Neural cell (in vitro differentiated cells): Measurements from ENCODE around the gene DST. TPM values are rescaled to one million over a fixed set of nuclear protein-coding genes. Genes with fewer than 3 reads are reported as not detected.

Source experiments
- H2AFZ ChIP-seq: fragments of 200-600, 300-800 bp; sonication (generic), shearing (Covaris generic); 2 replicates; pipeline ENCODE4 v1.6.0; 2014; ENCODE audit warnings: low read depth, mild to moderate bottlenecking, antibody characterized with exemption, low read length, moderate library complexity
- H3F3A ChIP-seq: fragments of 200-600 bp; shearing (Covaris generic); 2 replicates; pipeline ENCODE4 v1.6.1; 2016; ENCODE audit warnings: mild to moderate bottlenecking, moderate library complexity, mixed read lengths, antibody characterized with exemption, low read length; ENCODE audit not compliant: insufficient read depth, poor library complexity, severe bottlenecking
- H3K27ac ChIP-seq: fragments of 200-600, 300-800 bp; sonication (generic), shearing (Covaris generic); 2 replicates; pipeline ENCODE4 v1.5.1; 2014; ENCODE audit warnings: mild to moderate bottlenecking, low read length, moderate library complexity
- H3K27me3 ChIP-seq: fragments of 300-800, 200-600 bp; sonication (generic), shearing (Covaris generic); 2 replicates; pipeline ENCODE4 v1.6.0; 2014; ENCODE audit warnings: mild to moderate bottlenecking, low read depth, low read length, moderate library complexity; ENCODE audit not compliant: insufficient read depth
- H3K36me3 ChIP-seq: fragments of 300-800, 200-600 bp; sonication (generic), shearing (Covaris generic); 2 replicates; pipeline ENCODE4 v1.5.1; 2014; ENCODE audit warnings: mild to moderate bottlenecking, antibody characterized with exemption, low read length, moderate library complexity; ENCODE audit not compliant: insufficient read depth
- H3K4me2 ChIP-seq: fragments of 300-800, 200-600 bp; sonication (generic), shearing (Covaris generic); 2 replicates; pipeline ENCODE4 v1.6.0; 2014; ENCODE audit warnings: mild to moderate bottlenecking, low read length
- H3K4me3 ChIP-seq: fragments of 300-800, 200-600 bp; sonication (generic), shearing (Covaris generic); 2 replicates; pipeline ENCODE4 v1.5.1; 2014; ENCODE audit warnings: mild to moderate bottlenecking, low read length, moderate library complexity
- H3K79me2 ChIP-seq: fragments of 200-600 bp; shearing (Covaris generic); replicated peaks from 2 replicates; pipeline ENCODE4 v1.6.0; 2014; ENCODE audit warnings: mild to moderate bottlenecking, low read length, moderate library complexity; ENCODE audit not compliant: insufficient read depth
- H3K9ac ChIP-seq: fragments of 300-800, 200-600 bp; sonication (generic), shearing (Covaris generic); 2 replicates; pipeline ENCODE4 v1.6.1; 2016; ENCODE audit warnings: mild to moderate bottlenecking, low read length, mixed read lengths
- H3K9me2 ChIP-seq: fragments of 200-600 bp; shearing (Covaris generic); 2 replicates; pipeline ENCODE4 v1.6.1; 2016; ENCODE audit warnings: mild to moderate bottlenecking, low read length, mixed read lengths; ENCODE audit not compliant: insufficient read depth
- H3K9me3 ChIP-seq: fragments of 200-600, 300-800 bp; sonication (generic), shearing (Covaris generic); 2 replicates; pipeline ENCODE4 v1.6.1; 2016; ENCODE audit warnings: mild to moderate bottlenecking, mixed run types, low read length, moderate library complexity, mixed read lengths
- H4K20me1 ChIP-seq: fragments of 200-600 bp; shearing (Covaris generic); 2 replicates; pipeline ENCODE4 v1.6.1; 2016; ENCODE audit warnings: mild to moderate bottlenecking, mixed run types; ENCODE audit not compliant: insufficient read depth
- CTCF ChIP-seq: fragments of 450-650 bp; IDR thresholded peaks from 2 replicates; pipeline ENCODE4 v1.5.1; 2014; ENCODE audit warnings: antibody characterized with exemption, mild to moderate bottlenecking, moderate library complexity; ENCODE audit not compliant: poor library complexity, severe bottlenecking
- EP300 ChIP-seq: fragments of 450-650 bp; conservative IDR thresholded peaks from 2 replicates; pipeline ENCODE4 v1.6.1; 2014; ENCODE audit warnings: antibody characterized with exemption, mild to moderate bottlenecking, moderate library complexity; ENCODE audit not compliant: poor library complexity, severe bottlenecking
- EZH2 ChIP-seq: fragments of 200-600, 300-800 bp; shearing (Covaris generic), sonication (generic); IDR thresholded peaks from 2 replicates; pipeline ENCODE4 v1.6.1; 2014; ENCODE audit warnings: antibody characterized with exemption, low read length, borderline replicate concordance, mild to moderate bottlenecking; ENCODE audit not compliant: insufficient read depth, poor library complexity, severe bottlenecking
- MXI1 ChIP-seq: fragments of 450-650 bp; conservative IDR thresholded peaks from 2 replicates; pipeline ENCODE4 v1.6.1; 2014; ENCODE audit warnings: antibody characterized with exemption, mild to moderate bottlenecking; ENCODE audit not compliant: poor library complexity, severe bottlenecking
- POLR2AphosphoS5 ChIP-seq: IDR thresholded peaks from 2 replicates; pipeline ENCODE4 v1.6.1; 2012
- RAD21 ChIP-seq: fragments of 450-650 bp; conservative IDR thresholded peaks from 2 replicates; pipeline ENCODE4 v1.6.1; 2014; ENCODE audit warnings: antibody characterized with exemption, mild to moderate bottlenecking, moderate library complexity
- REST ChIP-seq: IDR thresholded peaks from 2 replicates; pipeline ENCODE4 v1.6.1; 2012; ENCODE audit warnings: borderline replicate concordance
- SMC3 ChIP-seq: fragments of 450-650 bp; conservative IDR thresholded peaks from 2 replicates; pipeline ENCODE4 v1.6.1; 2014; ENCODE audit warnings: antibody characterized with exemption, mild to moderate bottlenecking, moderate library complexity; ENCODE audit not compliant: poor library complexity
- TAF1 ChIP-seq: IDR thresholded peaks from 2 replicates; pipeline ENCODE4 v1.6.1; 2012; ENCODE audit warnings: low read depth
- polyA plus RNA-seq: library from polyadenylated mRNA; depleted of rRNA; stranded (reverse); fragments of >200 nt; gene quantifications from 2 replicates; pipeline ENCODE4 v1.2.3, GENCODE V29; 2014

DST gene
- polyA plus RNA-seq, 1 donor from 2014 or later = 118 TPM

DNA sequence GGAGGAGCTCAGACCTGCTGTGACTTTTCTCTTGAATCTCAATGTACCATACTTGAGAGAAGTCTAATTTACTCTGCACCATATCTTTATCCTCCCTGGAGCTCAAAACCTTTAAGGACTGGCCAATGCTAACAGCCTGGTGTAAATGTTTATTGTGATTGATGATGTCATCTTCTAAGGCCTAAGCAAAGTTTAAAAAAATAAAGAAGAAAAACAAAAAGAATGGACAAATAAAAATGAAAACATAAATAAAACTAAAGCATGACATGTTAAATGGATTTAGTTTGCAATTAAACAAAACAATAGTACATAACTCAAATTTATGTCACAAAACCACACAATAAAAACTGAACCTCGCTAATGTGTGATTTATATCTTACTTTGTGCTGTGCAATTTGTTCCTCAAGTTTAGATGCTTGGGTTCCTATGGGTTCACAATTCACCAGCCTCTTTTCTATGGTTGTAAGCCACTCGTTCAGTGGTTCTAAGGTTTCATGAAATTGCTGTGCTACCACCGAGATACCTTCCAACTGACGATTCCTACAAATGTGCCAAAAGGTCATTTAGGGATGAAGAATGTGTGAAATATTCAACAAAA, 113.0 kb downstream of the DST start:
- H3K36me3 ChIP-seq = no peaks in the 10 kb centered on the region
- H3K9ac ChIP-seq = no peak overlapping the region
- H4K20me1 ChIP-seq = no peaks in the 10 kb centered on the region
- no peaks in the 10 kb centered on the region for H3K27me3 ChIP-seq
- H3K9me3 ChIP-seq = no peaks in the 10 kb centered on the region
- no peak overlapping the region for H3K4me2 ChIP-seq
- no peak overlapping the region for H3K4me3 ChIP-seq
- no peaks in the 10 kb centered on the region for H3K9me2 ChIP-seq
- no peak overlapping the region for H3K27ac ChIP-seq
- no peaks in the 10 kb centered on the region for H3K79me2 ChIP-seq
- H2AFZ ChIP-seq = no peak overlapping the region
- H3F3A ChIP-seq = no peaks in the 10 kb centered on the region
- TF ChIP-seq EZH2 (no peak), REST (no peak), POLR2AphosphoS5 (no peak), EP300 (no peak), MXI1 (no peak), TAF1 (no peak), SMC3 (no peak), CTCF (no peak), RAD21 (no peak)

DNA sequence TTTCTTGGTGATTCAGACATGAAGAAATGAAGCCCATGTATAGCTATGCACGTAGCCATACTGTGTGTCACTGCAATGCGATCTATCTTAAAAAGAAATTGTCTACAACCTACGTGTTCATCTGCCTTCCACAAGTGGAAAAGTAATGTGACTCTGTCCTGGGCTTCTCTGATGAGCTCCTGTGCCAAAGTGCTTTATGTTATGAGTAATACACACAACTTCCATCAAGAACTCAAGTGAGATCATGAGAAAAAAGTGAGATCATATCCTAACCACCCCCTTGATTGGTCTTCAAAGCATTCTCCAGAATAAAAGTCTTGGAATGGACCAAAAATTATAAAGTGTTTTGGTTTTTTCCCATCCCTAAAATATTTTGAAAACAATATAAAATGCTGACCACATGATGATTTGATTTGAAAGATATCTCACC, 114.3 kb downstream of the DST start:
- no peak overlapping the region for H3K27ac ChIP-seq

More for the DNA sequence above, 114.3 kb downstream of the DST start:
- TF ChIP-seq EP300 = no peak
- no peak for TF ChIP-seq REST
- no peak for TF ChIP-seq RAD21
- no peak for TF ChIP-seq EZH2
- TF ChIP-seq TAF1 = no peak
- Histone ChIP-seq H3K4me2 (no peak overlapping the region), H3K9me3 (no peaks in the 10 kb centered on the region), H3K4me3 (no peak overlapping the region), H3K36me3 (no peaks in the 10 kb centered on the region), H3K79me2 (no peaks in the 10 kb centered on the region), H3F3A (no peaks in the 10 kb centered on the region), H3K9ac (no peak overlapping the region), H3K27me3 (no peaks in the 10 kb centered on the region), H4K20me1 (no peaks in the 10 kb centered on the region), H3K9me2 (no peaks in the 10 kb centered on the region), H2AFZ (no peak overlapping the region)
